Effector memory CD4-positive, alpha-beta T cell (primary cell): ENCODE measurements around the gene ID1.

Source experiments
- DNase-seq, 3 donors: peaks; one replicate each; pipeline ENCODE4 v3.0.0-alpha.2; 2020
- H3K27ac ChIP-seq: 2 replicates; pipeline ENCODE4 v1.7.0; 2013; ENCODE audit warnings: mild to moderate bottlenecking, low read length, moderate library complexity; ENCODE audit not compliant: insufficient read depth, poor library complexity, severe bottlenecking
- H3K27me3 ChIP-seq: replicated peaks from 2 replicates; pipeline ENCODE4 v1.7.0; 2013; ENCODE audit warnings: mild to moderate bottlenecking, low read length; ENCODE audit not compliant: insufficient read depth, control insufficient read depth, poor library complexity, severe bottlenecking
- H3K36me3 ChIP-seq: 2 replicates; pipeline ENCODE4 v1.7.0; 2013; ENCODE audit warnings: mild to moderate bottlenecking, low read length, moderate library complexity; ENCODE audit not compliant: control insufficient read depth, insufficient read depth
- H3K4me1 ChIP-seq: 2 replicates; pipeline ENCODE4 v1.7.0; 2013; ENCODE audit warnings: low read length, mild to moderate bottlenecking; ENCODE audit not compliant: control insufficient read depth, insufficient read depth, poor library complexity, severe bottlenecking
- H3K4me3 ChIP-seq: 2 replicates; pipeline ENCODE4 v1.7.0; 2013; ENCODE audit warnings: low read length, low read depth, mild to moderate bottlenecking; ENCODE audit not compliant: insufficient read depth, poor library complexity, severe bottlenecking
- H3K9me3 ChIP-seq: 2 replicates; pipeline ENCODE4 v1.7.0; 2013; ENCODE audit warnings: mild to moderate bottlenecking, low read length, moderate library complexity; ENCODE audit not compliant: control insufficient read depth

ID1 gene

GRCh38 chr20:31654534-31654933, 49.4 kb downstream of the ID1 start:
- H3K9me3 ChIP-seq = no peaks in the 10 kb centered on the region
- no peak overlapping the region for H3K4me3 ChIP-seq
- H3K27me3 ChIP-seq = no peaks in the 10 kb centered on the region
- H3K4me1 ChIP-seq = no peaks in the 10 kb centered on the region
- H3K36me3 ChIP-seq = no peaks in the 10 kb centered on the region
- DNase-seq = no peak
- H3K27ac ChIP-seq = no peak overlapping the region
